Vagina (tissue), 2 donors: ENCODE measurements around the gene NAA40. TPM values are rescaled to one million over a fixed set of nuclear protein-coding genes. Genes with fewer than 3 reads are reported as not detected.
A peak's percentile ranks its signal among the peaks of the same experiment; 100 is the strongest.

Experiments used
- DNase-seq, 2 donors: peaks; one replicate each; pipeline ENCODE4 v3.0.0-alpha.2; 2017; ENCODE audit errors: extremely low spot score in 2 of 2
- H3K27ac ChIP-seq: fragments of 200-600 bp; sonication (generic); one replicate; pipeline ENCODE4 v1.5.1; 2019
- H3K27me3 ChIP-seq: fragments of 200-600 bp; sonication (generic); one replicate; pipeline ENCODE4 v1.5.1; 2019
- H3K36me3 ChIP-seq, 2 donors: fragments of 200-600 bp; sonication (generic); one replicate each; pipeline ENCODE4 v1.5.1; 2017 to 2019
- H3K4me1 ChIP-seq: fragments of 200-600 bp; sonication (generic); one replicate; pipeline ENCODE4 v1.5.1; 2019
- H3K4me3 ChIP-seq, 2 donors: fragments of 200-600 bp; sonication (generic); 1 replicate in 1 of 2; 2 replicates in 1 of 2; pipeline ENCODE4 v1.5.1; 2016 to 2019
- H3K9me3 ChIP-seq: fragments of 200-600 bp; sonication (generic); one replicate; pipeline ENCODE4 v1.5.1; 2019
- CTCF ChIP-seq, 3 experiments: fragments of 450-650 bp in 2 of 3; fragments of 200-600 bp in 1 of 3; sonication (generic) in 1 of 3; IDR thresholded peaks; one replicate each; pipeline ENCODE4 v1.5.1; 2017 to 2019; ENCODE audit warnings: antibody characterized with exemption in 3 of 3, mild to moderate bottlenecking in 2 of 3, moderate library complexity in 2 of 3
- POLR2A ChIP-seq, 2 donors: fragments of 450-650 bp; IDR thresholded peaks; one replicate each; pipeline ENCODE4 v1.6.1; 2017; ENCODE audit warnings: antibody characterized with exemption in 2 of 2, mild to moderate bottlenecking in 2 of 2, moderate library complexity in 2 of 2
- POLR2AphosphoS5 ChIP-seq, 2 donors: sonication (generic); formaldehyde crosslinking; IDR thresholded peaks; one replicate each; pipeline ENCODE4 v1.9.0; 2017; ENCODE audit warnings: antibody characterized with exemption in 2 of 2, mild to moderate bottlenecking in 2 of 2, low read depth in 1 of 2; ENCODE audit not compliant: insufficient read depth in 1 of 2
- intact Hi-C: fragments of 100-400 bp; cut with DNase I; formaldehyde crosslinking; loops from one replicate; pipeline ENCODE4 v1.15.1; 2023
- total RNA-seq: library from RNA; depleted of rRNA; stranded (reverse); fragments of >200 nt; gene quantifications from one replicate; pipeline ENCODE4 v1.2.3, GENCODE V29; 2016

The NAA40 gene
- 7.1 TPM for total RNA-seq

- intact Hi-C loops: no loop called here
These were observed at the start of gene NAA40 for GRCh38 chr11:63938479-63939396. Gene NAA40, plus strand, starts transcription at chr11:63939002. Its CDS starts 95 bp downstream, at chr11:63939097.

GRCh38 chr11:63889344-63889743 is 49.5 kb upstream of the NAA40 start:
- H3K4me1 ChIP-seq: peaks cover 50% of the 10 kb centered on the region
- no peak for DNase-seq
- intact Hi-C loops: no loop called here
- TF ChIP-seq CTCF (IDR thresholded peaks at IDR 0.05) (no peak), POLR2A (IDR thresholded peaks at IDR 0.05) (no peak), POLR2AphosphoS5 (IDR thresholded peaks at IDR 0.05; ENCODE audit: insufficient read depth in 1 of 2, low read depth in 1 of 2) (no peak)
- peak overlapping the region in 1 of 2 donors; percentile 31 for H3K4me3 ChIP-seq
- H3K36me3 ChIP-seq: peaks cover 0 to 4% of the 10 kb centered on the region in 2 donors
- no peaks in the 10 kb centered on the region for H3K9me3 ChIP-seq
- H3K27ac ChIP-seq: peak overlapping the region; percentile 75
- H3K27me3 ChIP-seq: no peaks in the 10 kb centered on the region

More at GRCh38 chr11:63938479-63939396, at the start of gene NAA40:
- TF ChIP-seq CTCF (IDR thresholded peaks at IDR 0.05) (peak in 1 of 3 experiments; percentile 10), POLR2AphosphoS5 (IDR thresholded peaks at IDR 0.05; ENCODE audit: insufficient read depth in 1 of 2, low read depth in 1 of 2) (peak in 1 of 2 donors; percentile 41), POLR2A (IDR thresholded peaks at IDR 0.05) (no peak)
- no peaks in the 10 kb centered on the region for H3K9me3 ChIP-seq
- DNase-seq: no peak
- H3K36me3 ChIP-seq: no peaks in the 10 kb centered on the region
- no peaks in the 10 kb centered on the region for H3K27me3 ChIP-seq
- H3K4me1 ChIP-seq: peaks cover 21% of the 10 kb centered on the region
- peak within 1 kb of the TSS; percentile 67 for H3K27ac ChIP-seq
- H3K4me3 ChIP-seq: peak within 1 kb of the TSS; percentile 68

GRCh38 chr11:63890368-63890767 is 48.4 kb upstream of the NAA40 start:
- no peaks in the 10 kb centered on the region for H3K9me3 ChIP-seq
- intact Hi-C loops: no loop called here
- H3K4me1 ChIP-seq: peaks cover 46% of the 10 kb centered on the region
- no peak overlapping the region for H3K27ac ChIP-seq
- peaks cover 0 to 8% of the 10 kb centered on the region in 2 donors for H3K36me3 ChIP-seq
- DNase-seq: no peak
- TF ChIP-seq CTCF (IDR thresholded peaks at IDR 0.05) (no peak), POLR2A (IDR thresholded peaks at IDR 0.05) (no peak), POLR2AphosphoS5 (IDR thresholded peaks at IDR 0.05; ENCODE audit: insufficient read depth in 1 of 2, low read depth in 1 of 2) (no peak)
- H3K27me3 ChIP-seq: no peaks in the 10 kb centered on the region
- H3K4me3 ChIP-seq: no peak overlapping the region

- H3K4me3 ChIP-seq: no peak overlapping the region
- H3K4me1 ChIP-seq: peaks cover 40% of the 10 kb centered on the region
- H3K27me3 ChIP-seq: no peaks in the 10 kb centered on the region
- peaks cover 0 to 24% of the 10 kb centered on the region in 2 donors for H3K36me3 ChIP-seq
- TF ChIP-seq POLR2A (IDR thresholded peaks at IDR 0.05) (no peak), POLR2AphosphoS5 (IDR thresholded peaks at IDR 0.05; ENCODE audit: insufficient read depth in 1 of 2, low read depth in 1 of 2) (no peak), CTCF (IDR thresholded peaks at IDR 0.05) (no peak)
- H3K27ac ChIP-seq: no peak overlapping the region
- intact Hi-C loops: no loop called here
- DNase-seq: no peak
- no peaks in the 10 kb centered on the region for H3K9me3 ChIP-seq
These were observed 46.6 kb upstream of the NAA40 start for GRCh38 chr11:63892228-63892627.

- Histone ChIP-seq H3K27me3 (no peaks in the 10 kb centered on the region), H3K9me3 (no peaks in the 10 kb centered on the region), H3K36me3 (peaks cover 0 to 35% of the 10 kb centered on the region in 2 donors), H3K27ac (no peak overlapping the region), H3K4me3 (no peak overlapping the region), H3K4me1 (peaks cover 29% of the 10 kb centered on the region)
- DNase-seq: no peak
- TF ChIP-seq CTCF (IDR thresholded peaks at IDR 0.05): no peak
- no peak for TF ChIP-seq POLR2AphosphoS5 (IDR thresholded peaks at IDR 0.05; ENCODE audit: insufficient read depth in 1 of 2, low read depth in 1 of 2)
- no peak for TF ChIP-seq POLR2A (IDR thresholded peaks at IDR 0.05)
- intact Hi-C loops: no loop called here
These were observed 45.4 kb upstream of the NAA40 start for GRCh38 chr11:63893355-63893754.
